Smooth muscle cell (in vitro differentiated cells): ENCODE results near the gene MYH9. TPM values are rescaled to one million over a fixed set of nuclear protein-coding genes. Genes with fewer than 3 reads are reported as not detected.

Experiments used
- DNase-seq: peaks from one replicate; lab custom pipeline; 2025; ENCODE audit not compliant: unreplicated experiment; lab: John Stamatoyannopoulos, UW
- H2AFZ ChIP-seq: fragments of 200-600 bp; sonication (generic); 2 replicates; pipeline ENCODE4 v1.6.0; 2016; ENCODE audit warnings: antibody characterized with exemption, low read depth, mild to moderate bottlenecking
- H3F3A ChIP-seq: fragments of 200-600 bp; sonication (generic); 2 replicates; pipeline ENCODE4 v1.6.0; 2017; ENCODE audit warnings: antibody characterized with exemption, low read depth
- H3K27ac ChIP-seq: fragments of 200-600 bp; sonication (generic); 2 replicates; pipeline ENCODE4 v1.5.1; 2016; ENCODE audit warnings: low read depth, mild to moderate bottlenecking
- H3K27me3 ChIP-seq: fragments of 200-600 bp; sonication (generic); 2 replicates; pipeline ENCODE4 v1.6.1; 2016; ENCODE audit warnings: low read depth, mild to moderate bottlenecking
- H3K36me3 ChIP-seq: fragments of 200-600 bp; sonication (generic); 2 replicates; pipeline ENCODE4 v1.5.1; 2016; ENCODE audit warnings: low read depth
- H3K4me1 ChIP-seq: fragments of 200-600 bp; sonication (generic); 2 replicates; pipeline ENCODE4 v1.5.1; 2016; ENCODE audit warnings: low read depth
- H3K4me2 ChIP-seq: fragments of 200-600 bp; sonication (generic); 2 replicates; pipeline ENCODE4 v1.6.0; 2016; ENCODE audit warnings: mild to moderate bottlenecking
- H3K4me3 ChIP-seq: fragments of 200-600 bp; sonication (generic); 2 replicates; pipeline ENCODE4 v1.5.1; 2016; ENCODE audit warnings: mild to moderate bottlenecking
- H3K79me2 ChIP-seq: fragments of 200-600 bp; sonication (generic); 2 replicates; pipeline ENCODE4 v1.6.0; 2016; ENCODE audit warnings: low read depth, mild to moderate bottlenecking
- H3K9ac ChIP-seq: fragments of 200-600 bp; sonication (generic); 2 replicates; pipeline ENCODE4 v1.6.0; 2016; ENCODE audit warnings: low read depth
- H3K9me3 ChIP-seq: fragments of 200-600 bp; sonication (generic); replicated peaks from 2 replicates; pipeline ENCODE4 v1.5.1; 2016; ENCODE audit warnings: low read depth
- H4K20me1 ChIP-seq: fragments of 200-600 bp; sonication (generic); 2 replicates; pipeline ENCODE4 v1.6.0; 2016; ENCODE audit warnings: low read depth
- CTCF ChIP-seq: fragments of 200-600 bp; sonication (generic); IDR thresholded peaks from 2 replicates; pipeline ENCODE4 v1.5.1; 2017; ENCODE audit warnings: borderline replicate concordance, mild to moderate bottlenecking, antibody characterized with exemption; ENCODE audit not compliant: insufficient read depth, poor library complexity, severe bottlenecking
- WGBS: methylation state at CpG from one replicate; pipeline ENCODE4 v1.1.7; 2016; ENCODE audit warnings: low lambda C conversion rate; 5-methylcytosine and 5-hydroxymethylcytosine counted together
- polyA plus RNA-seq: library from polyadenylated mRNA; unstranded; fragments of >200 nt; fragmentation: Nextera tagmentation; extraction: Ambion mirVana; gene quantifications from 2 replicates; pipeline ENCODE4 v1.2.1, GENCODE V29; 2016
- total RNA-seq: library from RNA; depleted of rRNA; stranded (reverse); fragments of >200 nt; gene quantifications from 2 replicates; pipeline ENCODE4 v1.2.3, GENCODE V29; 2014

MYH9 gene
- total and polyA plus RNA-seq, 2 experiments from 2014 or later: 350 to 361 TPM

- H3K79me2 ChIP-seq: peaks cover 60% of the 10 kb centered on the region
- peaks cover 58% of the 10 kb centered on the region for H3K4me1 ChIP-seq
- TF ChIP-seq CTCF: no peak
- no peaks in the 10 kb centered on the region for H3K9me3 ChIP-seq
- peak overlapping the region; percentile 98 for H3K9ac ChIP-seq
- WGBS: 15% methylated on average over 24 of the region's 24 CpGs
- no peak for DNase-seq
- peaks cover 33% of the 10 kb centered on the region for H4K20me1 ChIP-seq
- peak overlapping the region; percentile 100 for H3K27ac ChIP-seq
- H3F3A ChIP-seq: peaks cover 44% of the 10 kb centered on the region
- no peak overlapping the region for H3K4me3 ChIP-seq
- peak overlapping the region; percentile 75 for H3K4me2 ChIP-seq
- no peaks in the 10 kb centered on the region for H3K27me3 ChIP-seq
- H2AFZ ChIP-seq: no peak overlapping the region
- no peaks in the 10 kb centered on the region for H3K36me3 ChIP-seq
These were observed 58.3 kb downstream of the MYH9 start for GRCh38 chr22:36329254-36330078.

DNA sequence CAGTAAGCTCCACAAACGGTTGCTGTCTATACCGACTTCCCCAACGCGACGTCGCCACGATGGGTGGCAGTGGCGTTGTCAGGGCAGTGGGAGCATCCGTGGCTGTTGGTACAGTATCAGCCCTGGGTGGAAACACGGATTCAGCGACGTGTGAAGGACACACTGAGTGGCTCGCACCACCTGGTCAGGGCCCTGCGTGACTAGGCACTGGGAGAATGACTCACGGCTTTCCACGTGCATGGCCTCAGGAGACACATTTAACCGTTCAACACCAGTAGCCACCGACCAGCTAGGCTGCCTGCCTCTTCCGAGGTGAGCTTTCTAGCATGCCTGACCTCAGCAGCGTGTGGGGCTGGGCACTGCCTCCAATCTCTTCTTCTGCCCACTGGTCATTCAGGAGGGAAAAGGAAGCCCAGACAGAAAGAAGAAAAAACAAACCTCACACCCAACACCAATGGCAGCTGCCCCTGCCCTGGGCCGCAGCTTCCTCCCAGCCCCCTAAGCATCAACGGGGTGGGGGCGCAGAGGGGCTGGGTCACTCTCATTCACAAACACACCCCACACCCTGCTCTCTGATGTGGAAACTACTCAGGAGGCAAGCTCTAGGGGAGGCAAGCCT lies 59.0 kb downstream of the MYH9 start:
- H3K4me2 ChIP-seq: peak overlapping the region; percentile 75
- H3K9ac ChIP-seq: peak overlapping the region; percentile 98
- H3K79me2 ChIP-seq: peaks cover 59% of the 10 kb centered on the region
- DNase-seq: no peak
- H3K36me3 ChIP-seq: no peaks in the 10 kb centered on the region
- H3K27ac ChIP-seq: peak overlapping the region; percentile 100
- H4K20me1 ChIP-seq: peaks cover 33% of the 10 kb centered on the region
- no peak for TF ChIP-seq CTCF
- H3K4me1 ChIP-seq: peaks cover 51% of the 10 kb centered on the region
- H2AFZ ChIP-seq: no peak overlapping the region
- H3F3A ChIP-seq: peaks cover 43% of the 10 kb centered on the region
- no peaks in the 10 kb centered on the region for H3K9me3 ChIP-seq
- 37% methylated on average over 23 of the region's 23 CpGs for WGBS
- no peaks in the 10 kb centered on the region for H3K27me3 ChIP-seq
- no peak overlapping the region for H3K4me3 ChIP-seq

- Histone ChIP-seq H4K20me1 (peaks cover 36% of the 10 kb centered on the region), H3K36me3 (no peaks in the 10 kb centered on the region), H3K27ac (peak overlapping the region; percentile 100), H2AFZ (no peak overlapping the region), H3F3A (peaks cover 42% of the 10 kb centered on the region), H3K9ac (peak overlapping the region; percentile 98), H3K9me3 (no peaks in the 10 kb centered on the region), H3K4me1 (peaks cover 44% of the 10 kb centered on the region), H3K4me3 (no peak overlapping the region), H3K4me2 (peak overlapping the region; percentile 75), H3K27me3 (no peaks in the 10 kb centered on the region), H3K79me2 (peaks cover 60% of the 10 kb centered on the region)
- no peak for TF ChIP-seq CTCF
- WGBS: 56% methylated on average over 13 of the region's 13 CpGs
- DNase-seq: no peak
These were observed 59.7 kb downstream of the MYH9 start for GRCh38 chr22:36327922-36328551.
